ENCODE results near the gene IMMP1L.

DNA sequence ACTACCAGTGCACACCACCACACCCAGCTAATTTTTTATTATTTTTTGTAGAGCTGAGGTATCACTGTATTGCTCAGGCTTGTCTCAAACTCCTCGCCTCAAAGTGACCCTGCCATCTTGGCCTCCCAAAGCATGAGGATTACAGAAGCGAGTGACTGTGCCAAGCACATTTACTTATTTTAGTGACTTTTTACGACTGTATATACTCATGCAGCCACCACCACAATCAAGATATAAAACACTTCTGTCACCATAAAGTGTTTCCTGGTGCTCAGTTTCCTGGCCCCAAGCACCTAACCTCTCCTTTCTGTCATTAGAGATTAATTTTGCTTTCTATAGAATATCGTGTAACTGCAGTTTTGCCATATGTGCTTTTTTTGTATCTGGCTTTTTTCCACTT lies 26.1 kb upstream of the IMMP1L start:
- no peak for TF ChIP-seq CTCF (IDR thresholded peaks at IDR 0.05; ENCODE audit: extremely low read depth in 1 of 2, insufficient read depth in 1 of 2, low read depth in 1 of 2, low read length in 2 of 2)
- TF ChIP-seq POLR2AphosphoS5 (IDR thresholded peaks at IDR 0.05; ENCODE audit: insufficient read depth, low read depth, low read length) = no peak
- no peak for TF ChIP-seq MYC (IDR thresholded peaks at IDR 0.05; ENCODE audit: low read depth, low read length)
- no peak for TF ChIP-seq EZH2 (IDR thresholded peaks at IDR 0.05; ENCODE audit: borderline replicate concordance, low read depth, low read length, severe bottlenecking)
- TF ChIP-seq POLR2A (IDR thresholded peaks at IDR 0.05; ENCODE audit: low read depth, low read length) = no peak
- TF ChIP-seq, protein P1, sequence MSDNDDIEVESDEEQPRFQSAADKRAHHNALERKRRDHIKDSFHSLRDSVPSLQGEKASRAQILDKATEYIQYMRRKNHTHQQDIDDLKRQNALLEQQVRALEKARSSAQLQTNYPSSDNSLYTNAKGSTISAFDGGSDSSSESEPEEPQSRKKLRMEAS (IDR thresholded peaks at IDR 0.05; ENCODE audit: insufficient read depth, insufficient read length) = no peak
- no peak for TF ChIP-seq FOS (IDR thresholded peaks at IDR 0.05; ENCODE audit: borderline replicate concordance, insufficient read depth, low read length)
- no peak for TF ChIP-seq JUN (IDR thresholded peaks at IDR 0.05; ENCODE audit: borderline replicate concordance, insufficient read depth, insufficient read length, low read depth)
- TF ChIP-seq GATA2 (IDR thresholded peaks at IDR 0.05; ENCODE audit: insufficient read depth, insufficient read length, low read depth, low read length) = no peak

All from endothelial cell of umbilical vein (primary cell).